ENCODE data around the gene EMC6.

DNA sequence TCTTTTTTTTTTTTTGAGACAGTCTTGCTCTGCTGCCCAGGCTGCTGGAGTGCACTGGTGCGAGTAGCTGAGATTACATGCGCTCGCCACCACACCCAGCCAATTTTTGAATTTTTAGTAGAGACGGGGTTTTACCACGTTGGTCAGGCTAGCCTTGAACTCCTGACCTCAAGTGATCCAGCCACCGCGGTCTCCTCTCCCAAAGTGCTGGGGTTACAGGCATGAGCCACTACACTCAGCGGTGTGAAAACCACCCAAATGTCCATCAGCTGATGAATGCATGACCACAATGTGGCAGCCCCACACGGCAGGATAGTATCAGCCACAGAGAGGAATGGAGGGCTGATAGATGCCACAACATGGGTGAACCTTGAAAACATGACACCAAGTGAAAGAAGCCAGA is 25.2 kb downstream of the EMC6 start:
- no peak for TF ChIP-seq POLR2A (IDR thresholded peaks at IDR 0.05)
- TF ChIP-seq, protein P1, sequence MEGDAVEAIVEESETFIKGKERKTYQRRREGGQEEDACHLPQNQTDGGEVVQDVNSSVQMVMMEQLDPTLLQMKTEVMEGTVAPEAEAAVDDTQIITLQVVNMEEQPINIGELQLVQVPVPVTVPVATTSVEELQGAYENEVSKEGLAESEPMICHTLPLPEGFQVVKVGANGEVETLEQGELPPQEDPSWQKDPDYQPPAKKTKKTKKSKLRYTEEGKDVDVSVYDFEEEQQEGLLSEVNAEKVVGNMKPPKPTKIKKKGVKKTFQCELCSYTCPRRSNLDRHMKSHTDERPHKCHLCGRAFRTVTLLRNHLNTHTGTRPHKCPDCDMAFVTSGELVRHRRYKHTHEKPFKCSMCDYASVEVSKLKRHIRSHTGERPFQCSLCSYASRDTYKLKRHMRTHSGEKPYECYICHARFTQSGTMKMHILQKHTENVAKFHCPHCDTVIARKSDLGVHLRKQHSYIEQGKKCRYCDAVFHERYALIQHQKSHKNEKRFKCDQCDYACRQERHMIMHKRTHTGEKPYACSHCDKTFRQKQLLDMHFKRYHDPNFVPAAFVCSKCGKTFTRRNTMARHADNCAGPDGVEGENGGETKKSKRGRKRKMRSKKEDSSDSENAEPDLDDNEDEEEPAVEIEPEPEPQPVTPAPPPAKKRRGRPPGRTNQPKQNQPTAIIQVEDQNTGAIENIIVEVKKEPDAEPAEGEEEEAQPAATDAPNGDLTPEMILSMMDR (IDR thresholded peaks at IDR 0.05) = no peak
